GM12878 (cell line): ENCODE measurements around the gene TPCN2. TPM values are rescaled to one million over a fixed set of nuclear protein-coding genes. Genes with fewer than 3 reads are reported as not detected.

Experiments
- ATAC-seq: fragments of 200-7000 bp; cut with Tn5 transposase; 3 replicates; pipeline ENCODE4 v1.9.1; 2020; ENCODE audit warnings: mild to moderate bottlenecking, moderate library complexity
- BruUV-seq: library from RNA; stranded (reverse); fragments of 400-500 nt; replicated peaks from 2 replicates; lab custom pipeline; 2021; lab: Mats Ljungman, UMichigan
- CTCF ChIA-PET: fragments of 300-600 bp; sonication (Branson Sonifier 250); formaldehyde crosslinking; extraction: SDS; loops from one replicate; lab custom pipeline; 2021; ENCODE audit warnings: inconsistent platforms; lab: Yijun Ruan, JAX
- POLR2A ChIA-PET: fragments of 350-600 bp; formaldehyde crosslinking; extraction: SDS; loops from one replicate; lab custom pipeline; 2021; ENCODE audit warnings: inconsistent platforms; lab: Charles Lee
- RAD21 ChIA-PET: fragments of 300-600 bp; sonication (Branson Sonifier 250); formaldehyde crosslinking; loops from one replicate; lab custom pipeline; 2023; ENCODE audit warnings: antibody characterized with exemption; ENCODE audit not compliant: unreplicated experiment; lab: Charles Lee
- SMC1A ChIA-PET: fragments of 300-600 bp; sonication (Branson Sonifier 250); formaldehyde crosslinking; loops from one replicate; lab custom pipeline; 2023; ENCODE audit not compliant: unreplicated experiment, uncharacterized antibody; lab: Charles Lee
- DNase-seq: peaks from one replicate; pipeline ENCODE4 v3.0.0-alpha.2; 2011; ENCODE audit warnings: low read depth, low spot score
- FAIRE-seq: peaks from 3 replicates; lab custom pipeline; 2011; peaks lifted over from hg19 to GRCh38; lab: Jason Lieb, UNC
- H2AFZ ChIP-seq: 2 replicates; pipeline ENCODE4 v1.6.0; 2011; ENCODE audit warnings: low read depth, low read length, control low read depth; ENCODE audit not compliant: control insufficient read depth
- H3K27ac ChIP-seq: 2 replicates; pipeline ENCODE4 v1.5.1; 2011; ENCODE audit warnings: control low read depth; ENCODE audit not compliant: control insufficient read depth, insufficient read depth
- H3K27me3 ChIP-seq, 2 experiments: replicated peaks in 1 of 2; 2 replicates each; pipeline versions ENCODE4 v1.6.0 to v1.6.1; 2011; ENCODE audit warnings: low read length in 1 of 2; ENCODE audit not compliant: control insufficient read depth in 2 of 2, insufficient read depth in 2 of 2
- H3K36me3 ChIP-seq, 2 experiments: 2 replicates each; pipeline ENCODE4 v1.5.1; 2011; ENCODE audit warnings: low read length in 1 of 2; ENCODE audit not compliant: control insufficient read depth in 2 of 2, insufficient read depth in 2 of 2
- H3K4me1 ChIP-seq: 2 replicates; pipeline ENCODE4 v1.6.1; 2011; ENCODE audit warnings: mild to moderate bottlenecking, low read length, moderate library complexity, mixed read lengths; ENCODE audit not compliant: control insufficient read depth, insufficient read depth
- H3K4me2 ChIP-seq: 2 replicates; pipeline ENCODE4 v1.6.0; 2011; ENCODE audit warnings: control low read depth; ENCODE audit not compliant: control insufficient read depth, insufficient read depth
- H3K4me3 ChIP-seq: fragments of 200-600 bp; sonication (generic); 2 replicates; pipeline ENCODE4 v1.5.1; 2016
- H3K79me2 ChIP-seq: 2 replicates; pipeline ENCODE4 v1.6.0; 2011; ENCODE audit warnings: low read length; ENCODE audit not compliant: control insufficient read depth, insufficient read depth
- H3K9ac ChIP-seq: 2 replicates; pipeline ENCODE4 v1.8.0; 2011; ENCODE audit warnings: low read length, control low read depth, mixed read lengths; ENCODE audit not compliant: control insufficient read depth, insufficient read depth
- H3K9me3 ChIP-seq: replicated peaks from 3 replicates; pipeline ENCODE4 v1.5.1; 2011; ENCODE audit warnings: mild to moderate bottlenecking, low read length; ENCODE audit not compliant: control insufficient read depth, insufficient read depth
- H4K20me1 ChIP-seq: 2 replicates; pipeline ENCODE4 v1.6.0; 2011; ENCODE audit not compliant: control insufficient read depth, insufficient read depth
- CREB1 ChIP-seq: IDR thresholded peaks from 2 replicates; pipeline ENCODE4 v1.6.1; 2012; ENCODE audit warnings: low read depth, mild to moderate bottlenecking, inconsistent platforms
- EED ChIP-seq: sonication (generic); IDR thresholded peaks from 2 replicates; pipeline ENCODE4 v1.6.1; 2016; ENCODE audit warnings: antibody characterized with exemption, low read depth
- IRF4 ChIP-seq: IDR thresholded peaks from 2 replicates; pipeline ENCODE4 v1.6.1; 2011; ENCODE audit warnings: low read depth, low read length
- POLR2AphosphoS5 ChIP-seq: IDR thresholded peaks from 2 replicates; pipeline ENCODE4 v1.6.1; 2011; ENCODE audit warnings: mild to moderate bottlenecking, low read length, inconsistent platforms
- RCOR1 ChIP-seq: conservative IDR thresholded peaks from 2 replicates; pipeline ENCODE4 v1.6.1; 2012; ENCODE audit warnings: low read depth, low read length, improper control_type of control experiment
- SREBF1 ChIP-seq: IDR thresholded peaks from 2 replicates; pipeline ENCODE4 v1.6.1; 2012; ENCODE audit warnings: mild to moderate bottlenecking, low read length
- TCF3 ChIP-seq: IDR thresholded peaks from 2 replicates; pipeline ENCODE4 v1.6.1; 2012; ENCODE audit warnings: low read depth, mild to moderate bottlenecking, low read length, borderline replicate concordance; ENCODE audit not compliant: insufficient read depth
- ZNF274 ChIP-seq: IDR thresholded peaks from one replicate; pipeline ENCODE4 v1.8.0; 2011; ENCODE audit not compliant: insufficient read length, insufficient read depth
- WGBS: methylation state at CpG from one replicate; pipeline ENCODE4 v1.1.6; 2016; ENCODE audit warnings: low lambda C conversion rate; ENCODE audit not compliant: insufficient replicate concordance, insufficient coverage; ENCODE audit errors: missing lambda C conversion rate; 5-methylcytosine and 5-hydroxymethylcytosine counted together
- in situ Hi-C: fragments of 300-500 bp; cut with MboI; formaldehyde crosslinking; loops from 9 replicates; pipeline ENCODE4 v1.14.3; 2018; ENCODE audit warnings: mixed read lengths
- intact Hi-C: fragments of 100-400 bp; cut with micrococcal nuclease; formaldehyde crosslinking; loops from one replicate; pipeline ENCODE4 v1.14.2; 2022; ENCODE audit not compliant: unreplicated experiment
- polyA plus RNA-seq, 11 experiments: library from polyadenylated mRNA; depleted of rRNA in 4 of 11; unstranded in 6 of 11; stranded (reverse) in 5 of 11; fragments of >200 nt; fragmentation: Nextera tagmentation in 4 of 11; fragmentation: Illumina TruSeq in 1 of 11; extraction: Ambion mirVana in 4 of 11; extraction: Trizol in 1 of 11; gene quantifications; 1 replicate in 1 of 11; 2 replicates in 10 of 11; pipeline versions ENCODE4 v1.2.1 to v1.2.3, GENCODE V29; 2011 to 2016; ENCODE audit warnings: inconsistent platforms in 2 of 11, missing spikeins in 2 of 11, low read depth in 1 of 11
- total RNA-seq, 4 experiments: library from RNA; depleted of rRNA in 3 of 4; stranded (reverse); fragments of >200 nt in 3 of 4; fragmentation: Illumina TruSeq in 1 of 4; extraction: Trizol in 1 of 4; gene quantifications; 2 replicates each; pipeline versions ENCODE4 v1.2.1 to v1.2.3, GENCODE V29; 2013 to 2021

TPCN2 gene
- total and polyA plus RNA-seq, 10 of the 15 experiments (the other 5 are each of a cell fraction or from before 2014, with no cell fraction given): 1.7 to 18.4 (median 8.4) TPM

GRCh38 chr11:69104212-69104855 lies 55.6 kb downstream of the TPCN2 start:
- no TSS peak for BruUV-seq
- intact Hi-C loops: loop anchor here (5.0 to 10.0 kb wide), 4 partner anchors 110 to 568 kb away; no protein-coding TSS in a partner anchor
- H3K79me2 ChIP-seq: no peaks in the 10 kb centered on the region
- CTCF ChIA-PET: interaction anchor here (0.6 to 5.8 kb wide), 3 partner anchors 72 to 566 kb away, joined by 3 to 37 read pairs (median 31); no protein-coding TSS in a partner anchor
- H3K9ac ChIP-seq: no peak overlapping the region
- no peaks in the 10 kb centered on the region for H4K20me1 ChIP-seq
- SMC1A ChIA-PET: no interaction called here
- in situ Hi-C loops: loop anchor here (10.0 kb wide), 1 partner anchor 560 kb away; no protein-coding TSS in a partner anchor
- no peak overlapping the region for H3K4me2 ChIP-seq
- H3K36me3 ChIP-seq: no peaks in the 10 kb centered on the region
- TF ChIP-seq TCF3 (no peak), ZNF274 (no peak), RCOR1 (no peak), POLR2AphosphoS5 (no peak), SREBF1 (no peak), CREB1 (no peak), IRF4 (no peak), EED (no peak)
- TF ChIP-seq, all 136 proteins: peak for 0
- H2AFZ ChIP-seq: no peak overlapping the region
- H3K27ac ChIP-seq: no peak overlapping the region
- ATAC-seq: no peak
- H3K27me3 ChIP-seq: no peaks in the 10 kb centered on the region
- WGBS: 49% methylated on average over 14 of the region's 14 CpGs
- ChIA-PET RAD21 (interaction anchor here (1.1 to 2.3 kb wide), 2 partner anchors 62 to 538 kb away, joined by 3 to 5 read pairs; no protein-coding TSS in a partner anchor), POLR2A (interaction anchor here (1.1 kb wide), 1 partner anchor 539 kb away, joined by 3 read pairs; no protein-coding TSS in a partner anchor)
- H3K4me3 ChIP-seq: no peak overlapping the region
- DNase-seq: no peak
- FAIRE-seq: no peak
- H3K9me3 ChIP-seq: no peaks in the 10 kb centered on the region; the same call in 1 of the 3 replicates
- H3K4me1 ChIP-seq: no peaks in the 10 kb centered on the region; the same call in 1 of the 2 replicates
